WTC11 (cell line): Measurements from ENCODE around the gene FGD5. TPM values are rescaled to one million over a fixed set of nuclear protein-coding genes. Genes with fewer than 3 reads are reported as not detected.

Experiments used
- ATAC-seq: fragments of 200-7000 bp; cut with Tn5 transposase; 2 replicates; pipeline ENCODE4 v1.10.0; 2021; ENCODE audit warnings: mild to moderate bottlenecking, moderate library complexity
- CTCF ChIA-PET: fragments of 300-600 bp; sonication (Branson Sonifier 250); formaldehyde crosslinking; loops from one replicate; lab custom pipeline; 2021; ENCODE audit warnings: antibody characterized with exemption; lab: Charles Lee
- POLR2A ChIA-PET: fragments of 350-600 bp; sonication (Branson Sonifier 250); formaldehyde crosslinking; loops from one replicate; lab custom pipeline; 2021; ENCODE audit warnings: antibody characterized with exemption; lab: Charles Lee
- DNase-seq: peaks from one replicate; pipeline ENCODE4 v3.0.0; 2021; ENCODE audit warnings: low spot score
- H3K27ac Mint-ChIP-seq: 2 replicates; pipeline ENCODE4 v1.8.0; 2021; ENCODE audit warnings: mixed read lengths
- H3K27me3 Mint-ChIP-seq: 2 replicates; pipeline ENCODE4 v1.8.0; 2021; ENCODE audit warnings: low read depth, mild to moderate bottlenecking, moderate library complexity, mixed read lengths
- H3K36me3 Mint-ChIP-seq: 2 replicates; pipeline ENCODE4 v1.8.0; 2021; ENCODE audit warnings: mixed read lengths
- H3K4me1 Mint-ChIP-seq: 2 replicates; pipeline ENCODE4 v1.8.0; 2022; ENCODE audit warnings: mixed read lengths
- H3K4me3 Mint-ChIP-seq: 2 replicates; pipeline ENCODE4 v1.8.0; 2021; ENCODE audit warnings: mild to moderate bottlenecking, moderate library complexity, mixed read lengths
- H3K9me3 Mint-ChIP-seq: 2 replicates; pipeline ENCODE4 v1.8.0; 2021; ENCODE audit warnings: mixed read lengths
- CREM ChIP-seq: sonication (generic); formaldehyde crosslinking; IDR thresholded peaks from 2 replicates; pipeline ENCODE4 v1.8.1; 2022; ENCODE audit warnings: mild to moderate bottlenecking, missing genetic modification reagents, moderate library complexity
- ELF4 ChIP-seq: sonication (generic); formaldehyde crosslinking; IDR thresholded peaks from 2 replicates; pipeline ENCODE4 v1.8.1; 2022; ENCODE audit warnings: low read depth, mild to moderate bottlenecking, moderate library complexity, missing genetic modification reagents
- ETV6 ChIP-seq: sonication (generic); formaldehyde crosslinking; IDR thresholded peaks from 2 replicates; pipeline ENCODE4 v1.8.1; 2022; ENCODE audit warnings: mild to moderate bottlenecking, missing genetic modification reagents
- FOXK1 ChIP-seq: sonication (generic); formaldehyde crosslinking; IDR thresholded peaks from 2 replicates; pipeline ENCODE4 v1.8.0; 2022; ENCODE audit warnings: mild to moderate bottlenecking, moderate library complexity, missing genetic modification reagents
- FOXP1 ChIP-seq: sonication (generic); formaldehyde crosslinking; IDR thresholded peaks from 2 replicates; pipeline ENCODE4 v1.8.0; 2022; ENCODE audit warnings: missing genetic modification reagents, mild to moderate bottlenecking, moderate library complexity, borderline replicate concordance
- IRF2 ChIP-seq: sonication (generic); formaldehyde crosslinking; IDR thresholded peaks from 2 replicates; pipeline ENCODE4 v1.8.0; 2022; ENCODE audit warnings: low read depth, missing genetic modification reagents, borderline replicate concordance
- KAT7 ChIP-seq: sonication (generic); formaldehyde crosslinking; IDR thresholded peaks from 2 replicates; pipeline ENCODE4 v1.8.1; 2023; ENCODE audit warnings: missing genetic modification reagents, mild to moderate bottlenecking, borderline replicate concordance
- MYBL2 ChIP-seq: sonication (generic); formaldehyde crosslinking; IDR thresholded peaks from 2 replicates; pipeline ENCODE4 v1.8.1; 2023; ENCODE audit warnings: mild to moderate bottlenecking, moderate library complexity, missing genetic modification reagents
- NFE2L1 ChIP-seq: sonication (generic); formaldehyde crosslinking; IDR thresholded peaks from 2 replicates; pipeline ENCODE4 v1.8.1; 2023; ENCODE audit warnings: missing genetic modification reagents
- NR3C1 ChIP-seq: sonication (generic); formaldehyde crosslinking; conservative IDR thresholded peaks from 2 replicates; pipeline ENCODE4 v1.8.1; 2023; ENCODE audit warnings: low read depth, mild to moderate bottlenecking, missing genetic modification reagents
- OVOL2 ChIP-seq: fragments of 250-450 bp; sonication (Bioruptor Pico); IDR thresholded peaks from 2 replicates; pipeline ENCODE4 v1.9.0; 2021; ENCODE audit warnings: mild to moderate bottlenecking, borderline replicate concordance
- SMAD3 ChIP-seq: sonication (generic); formaldehyde crosslinking; IDR thresholded peaks from 2 replicates; pipeline ENCODE4 v1.8.0; 2022; ENCODE audit warnings: missing genetic modification reagents, mild to moderate bottlenecking, borderline replicate concordance
- ZNF219 ChIP-seq: sonication (generic); formaldehyde crosslinking; IDR thresholded peaks from 2 replicates; pipeline ENCODE4 v1.8.0; 2023; ENCODE audit warnings: missing genetic modification reagents, mild to moderate bottlenecking, borderline replicate concordance
- ZNF281 ChIP-seq: sonication (generic); formaldehyde crosslinking; IDR thresholded peaks from 2 replicates; pipeline ENCODE4 v1.8.0; 2023; ENCODE audit warnings: mild to moderate bottlenecking, missing genetic modification reagents
- ZNF396 ChIP-seq: fragments of 250-450 bp; sonication (Bioruptor Pico); IDR thresholded peaks from 2 replicates; pipeline ENCODE4 v1.8.0; 2021; ENCODE audit warnings: mild to moderate bottlenecking, moderate library complexity, borderline replicate concordance
- ZNF416 ChIP-seq: fragments of 250-450 bp; sonication (Bioruptor Pico); IDR thresholded peaks from 2 replicates; pipeline ENCODE4 v1.9.0; 2021; ENCODE audit warnings: mild to moderate bottlenecking, inconsistent platforms
- ZSCAN18 ChIP-seq: fragments of 250-450 bp; sonication (Bioruptor Pico); IDR thresholded peaks from 2 replicates; pipeline ENCODE4 v2.1.2; 2022; ENCODE audit warnings: mild to moderate bottlenecking, moderate library complexity
- total RNA-seq: library from RNA; stranded (reverse); gene quantifications from 3 replicates; pipeline ENCODE4 v1.2.3, GENCODE V29; 2021
- TF ChIP-seq, protein P1 (sequence below): sonication (generic); formaldehyde crosslinking; IDR thresholded peaks from 2 replicates; pipeline ENCODE4 v1.8.0; 2023; ENCODE audit warnings: missing genetic modification reagents, mild to moderate bottlenecking, borderline replicate concordance
- TF ChIP-seq, protein P2 (sequence below): fragments of 250-450 bp; sonication (Bioruptor Pico); conservative IDR thresholded peaks from 2 replicates; pipeline ENCODE4 v1.9.0; 2021; ENCODE audit warnings: mild to moderate bottlenecking
- TF ChIP-seq, protein P3 (sequence below): sonication (generic); formaldehyde crosslinking; IDR thresholded peaks from 2 replicates; pipeline ENCODE4 v1.8.1; 2023; ENCODE audit warnings: mild to moderate bottlenecking, missing genetic modification reagents

The FGD5 gene
- total RNA-seq, 1 experiment from 2014 or later, result 18.3 TPM

- TF ChIP-seq, protein P1, sequence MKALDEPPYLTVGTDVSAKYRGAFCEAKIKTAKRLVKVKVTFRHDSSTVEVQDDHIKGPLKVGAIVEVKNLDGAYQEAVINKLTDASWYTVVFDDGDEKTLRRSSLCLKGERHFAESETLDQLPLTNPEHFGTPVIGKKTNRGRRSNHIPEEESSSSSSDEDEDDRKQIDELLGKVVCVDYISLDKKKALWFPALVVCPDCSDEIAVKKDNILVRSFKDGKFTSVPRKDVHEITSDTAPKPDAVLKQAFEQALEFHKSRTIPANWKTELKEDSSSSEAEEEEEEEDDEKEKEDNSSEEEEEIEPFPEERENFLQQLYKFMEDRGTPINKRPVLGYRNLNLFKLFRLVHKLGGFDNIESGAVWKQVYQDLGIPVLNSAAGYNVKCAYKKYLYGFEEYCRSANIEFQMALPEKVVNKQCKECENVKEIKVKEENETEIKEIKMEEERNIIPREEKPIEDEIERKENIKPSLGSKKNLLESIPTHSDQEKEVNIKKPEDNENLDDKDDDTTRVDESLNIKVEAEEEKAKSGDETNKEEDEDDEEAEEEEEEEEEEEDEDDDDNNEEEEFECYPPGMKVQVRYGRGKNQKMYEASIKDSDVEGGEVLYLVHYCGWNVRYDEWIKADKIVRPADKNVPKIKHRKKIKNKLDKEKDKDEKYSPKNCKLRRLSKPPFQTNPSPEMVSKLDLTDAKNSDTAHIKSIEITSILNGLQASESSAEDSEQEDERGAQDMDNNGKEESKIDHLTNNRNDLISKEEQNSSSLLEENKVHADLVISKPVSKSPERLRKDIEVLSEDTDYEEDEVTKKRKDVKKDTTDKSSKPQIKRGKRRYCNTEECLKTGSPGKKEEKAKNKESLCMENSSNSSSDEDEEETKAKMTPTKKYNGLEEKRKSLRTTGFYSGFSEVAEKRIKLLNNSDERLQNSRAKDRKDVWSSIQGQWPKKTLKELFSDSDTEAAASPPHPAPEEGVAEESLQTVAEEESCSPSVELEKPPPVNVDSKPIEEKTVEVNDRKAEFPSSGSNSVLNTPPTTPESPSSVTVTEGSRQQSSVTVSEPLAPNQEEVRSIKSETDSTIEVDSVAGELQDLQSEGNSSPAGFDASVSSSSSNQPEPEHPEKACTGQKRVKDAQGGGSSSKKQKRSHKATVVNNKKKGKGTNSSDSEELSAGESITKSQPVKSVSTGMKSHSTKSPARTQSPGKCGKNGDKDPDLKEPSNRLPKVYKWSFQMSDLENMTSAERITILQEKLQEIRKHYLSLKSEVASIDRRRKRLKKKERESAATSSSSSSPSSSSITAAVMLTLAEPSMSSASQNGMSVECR, result no peak
- TF ChIP-seq MYBL2 (no peak), NR3C1 (CRISPR knock-in tag) (no peak), ZSCAN18 (CRISPR knock-in tag) (no peak)
These were observed 66.5 kb downstream of the FGD5 start (continued) for GRCh38 chr3:14885307-14885706.

DNA sequence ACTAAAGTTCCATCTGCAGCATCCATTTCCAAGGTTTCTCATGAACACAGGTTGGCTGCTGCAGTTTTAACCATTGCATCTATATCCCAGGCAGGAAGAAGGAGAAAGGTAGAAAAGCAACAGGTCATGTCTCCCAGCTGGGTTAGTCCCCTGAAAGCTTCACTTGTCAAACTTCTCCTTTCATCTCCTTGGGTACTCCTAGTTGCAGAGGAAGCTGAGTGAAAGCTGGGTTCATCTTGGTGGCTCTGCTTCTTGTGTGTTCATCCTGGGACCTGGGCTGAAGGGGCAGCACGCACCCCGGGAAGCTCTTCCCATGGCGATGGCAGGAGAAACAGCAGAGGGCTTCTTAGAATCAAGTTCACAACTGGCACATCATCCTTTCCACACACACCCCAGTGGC is 67.3 kb downstream of the FGD5 start:
- ATAC-seq (no peak), DNase-seq (no peak)
- H3K9me3 Mint-ChIP-seq, result no peaks in the 10 kb centered on the region
- POLR2A ChIA-PET, result no interaction called here
- H3K4me3 Mint-ChIP-seq, result no peak overlapping the region
- H3K27me3 Mint-ChIP-seq, result no peaks in the 10 kb centered on the region
- no peak for TF ChIP-seq FOXK1 (CRISPR knock-in tag)
- no peak for TF ChIP-seq ETV6 (CRISPR knock-in tag)
- TF ChIP-seq, protein P2, sequence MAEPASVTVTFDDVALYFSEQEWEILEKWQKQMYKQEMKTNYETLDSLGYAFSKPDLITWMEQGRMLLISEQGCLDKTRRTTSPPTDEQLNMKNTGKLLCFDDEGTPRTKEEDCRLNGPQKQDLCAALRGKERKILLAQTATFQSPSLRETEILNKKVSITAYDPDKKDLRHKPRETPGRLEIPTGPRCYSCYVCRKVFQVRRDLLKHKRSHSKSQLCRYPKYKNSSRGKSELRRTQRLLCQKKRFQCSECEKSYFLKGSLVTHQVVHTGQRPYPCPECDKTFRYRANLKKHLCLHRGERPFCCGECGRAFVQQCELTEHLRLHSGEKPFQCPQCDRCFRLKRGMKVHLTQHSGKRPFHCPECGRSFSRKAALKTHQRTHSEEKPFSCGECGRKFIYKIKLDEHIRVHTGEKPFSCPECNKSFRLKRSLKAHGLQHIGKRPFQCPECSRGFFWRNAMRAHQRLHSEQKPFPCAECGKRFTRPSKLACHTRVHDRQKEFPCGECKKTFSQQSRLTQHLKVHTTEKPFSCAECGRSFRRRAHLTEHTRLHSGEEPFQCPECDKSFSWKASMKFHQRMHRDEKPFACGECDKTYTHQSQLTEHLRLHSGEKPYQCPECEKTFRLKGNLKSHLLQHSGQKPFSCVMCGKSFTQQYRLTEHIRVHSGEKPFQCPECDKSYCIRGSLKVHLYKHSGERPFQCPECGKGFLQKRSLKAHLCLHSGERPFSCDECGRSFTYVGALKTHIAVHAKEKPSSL (CRISPR knock-in tag), result no peak
- TF ChIP-seq SMAD3 (CRISPR knock-in tag), result no peak
- no peak for TF ChIP-seq KAT7
- TF ChIP-seq, protein P3, sequence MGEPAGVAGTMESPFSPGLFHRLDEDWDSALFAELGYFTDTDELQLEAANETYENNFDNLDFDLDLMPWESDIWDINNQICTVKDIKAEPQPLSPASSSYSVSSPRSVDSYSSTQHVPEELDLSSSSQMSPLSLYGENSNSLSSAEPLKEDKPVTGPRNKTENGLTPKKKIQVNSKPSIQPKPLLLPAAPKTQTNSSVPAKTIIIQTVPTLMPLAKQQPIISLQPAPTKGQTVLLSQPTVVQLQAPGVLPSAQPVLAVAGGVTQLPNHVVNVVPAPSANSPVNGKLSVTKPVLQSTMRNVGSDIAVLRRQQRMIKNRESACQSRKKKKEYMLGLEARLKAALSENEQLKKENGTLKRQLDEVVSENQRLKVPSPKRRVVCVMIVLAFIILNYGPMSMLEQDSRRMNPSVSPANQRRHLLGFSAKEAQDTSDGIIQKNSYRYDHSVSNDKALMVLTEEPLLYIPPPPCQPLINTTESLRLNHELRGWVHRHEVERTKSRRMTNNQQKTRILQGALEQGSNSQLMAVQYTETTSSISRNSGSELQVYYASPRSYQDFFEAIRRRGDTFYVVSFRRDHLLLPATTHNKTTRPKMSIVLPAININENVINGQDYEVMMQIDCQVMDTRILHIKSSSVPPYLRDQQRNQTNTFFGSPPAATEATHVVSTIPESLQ (CRISPR knock-in tag), result no peak
- no peak for TF ChIP-seq ZNF416 (CRISPR knock-in tag)
- TF ChIP-seq NFE2L1 (CRISPR knock-in tag), result no peak
- TF ChIP-seq ZNF396 (CRISPR knock-in tag), result no peak
- TF ChIP-seq CREM (CRISPR knock-in tag), result no peak
- no peak for TF ChIP-seq ZNF219 (CRISPR knock-in tag)
- TF ChIP-seq ZNF281 (CRISPR knock-in tag), result no peak
- no peak for TF ChIP-seq OVOL2 (CRISPR knock-in tag)
- TF ChIP-seq ELF4 (CRISPR knock-in tag), result no peak
- TF ChIP-seq FOXP1 (CRISPR knock-in tag), result no peak
- TF ChIP-seq IRF2 (CRISPR knock-in tag), result no peak
- TF ChIP-seq, all 79 proteins: peak for 0
- Mint-ChIP-seq H3K27ac (no peak overlapping the region), H3K4me1 (peaks cover 3% of the 10 kb centered on the region; the same call in 1 of the 2 replicates), H3K36me3 (no peaks in the 10 kb centered on the region)
- CTCF ChIA-PET, result no interaction called here
